Neural cell (in vitro differentiated cells): ENCODE data around the gene EMILIN3. TPM values are rescaled to one million over a fixed set of nuclear protein-coding genes. Genes with fewer than 3 reads are reported as not detected.

Experiments used
- H2AFZ ChIP-seq: fragments of 200-600, 300-800 bp; sonication (generic), shearing (Covaris generic); 2 replicates; pipeline ENCODE4 v1.6.0; 2014; ENCODE audit warnings: low read depth, mild to moderate bottlenecking, antibody characterized with exemption, low read length, moderate library complexity
- H3F3A ChIP-seq: fragments of 200-600 bp; shearing (Covaris generic); 2 replicates; pipeline ENCODE4 v1.6.1; 2016; ENCODE audit warnings: mild to moderate bottlenecking, moderate library complexity, mixed read lengths, antibody characterized with exemption, low read length; ENCODE audit not compliant: insufficient read depth, poor library complexity, severe bottlenecking
- H3K27ac ChIP-seq: fragments of 200-600, 300-800 bp; sonication (generic), shearing (Covaris generic); 2 replicates; pipeline ENCODE4 v1.5.1; 2014; ENCODE audit warnings: mild to moderate bottlenecking, low read length, moderate library complexity
- H3K27me3 ChIP-seq: fragments of 300-800, 200-600 bp; sonication (generic), shearing (Covaris generic); 2 replicates; pipeline ENCODE4 v1.6.0; 2014; ENCODE audit warnings: mild to moderate bottlenecking, low read depth, low read length, moderate library complexity; ENCODE audit not compliant: insufficient read depth
- H3K36me3 ChIP-seq: fragments of 300-800, 200-600 bp; sonication (generic), shearing (Covaris generic); 2 replicates; pipeline ENCODE4 v1.5.1; 2014; ENCODE audit warnings: mild to moderate bottlenecking, antibody characterized with exemption, low read length, moderate library complexity; ENCODE audit not compliant: insufficient read depth
- H3K4me2 ChIP-seq: fragments of 300-800, 200-600 bp; sonication (generic), shearing (Covaris generic); 2 replicates; pipeline ENCODE4 v1.6.0; 2014; ENCODE audit warnings: mild to moderate bottlenecking, low read length
- H3K4me3 ChIP-seq: fragments of 300-800, 200-600 bp; sonication (generic), shearing (Covaris generic); 2 replicates; pipeline ENCODE4 v1.5.1; 2014; ENCODE audit warnings: mild to moderate bottlenecking, low read length, moderate library complexity
- H3K79me2 ChIP-seq: fragments of 200-600 bp; shearing (Covaris generic); replicated peaks from 2 replicates; pipeline ENCODE4 v1.6.0; 2014; ENCODE audit warnings: mild to moderate bottlenecking, low read length, moderate library complexity; ENCODE audit not compliant: insufficient read depth
- H3K9ac ChIP-seq: fragments of 300-800, 200-600 bp; sonication (generic), shearing (Covaris generic); 2 replicates; pipeline ENCODE4 v1.6.1; 2016; ENCODE audit warnings: mild to moderate bottlenecking, low read length, mixed read lengths
- H3K9me2 ChIP-seq: fragments of 200-600 bp; shearing (Covaris generic); 2 replicates; pipeline ENCODE4 v1.6.1; 2016; ENCODE audit warnings: mild to moderate bottlenecking, low read length, mixed read lengths; ENCODE audit not compliant: insufficient read depth
- H3K9me3 ChIP-seq: fragments of 200-600, 300-800 bp; sonication (generic), shearing (Covaris generic); 2 replicates; pipeline ENCODE4 v1.6.1; 2016; ENCODE audit warnings: mild to moderate bottlenecking, mixed run types, low read length, moderate library complexity, mixed read lengths
- H4K20me1 ChIP-seq: fragments of 200-600 bp; shearing (Covaris generic); 2 replicates; pipeline ENCODE4 v1.6.1; 2016; ENCODE audit warnings: mild to moderate bottlenecking, mixed run types; ENCODE audit not compliant: insufficient read depth
- EP300 ChIP-seq: fragments of 450-650 bp; conservative IDR thresholded peaks from 2 replicates; pipeline ENCODE4 v1.6.1; 2014; ENCODE audit warnings: antibody characterized with exemption, mild to moderate bottlenecking, moderate library complexity; ENCODE audit not compliant: poor library complexity, severe bottlenecking
- EZH2 ChIP-seq: fragments of 200-600, 300-800 bp; shearing (Covaris generic), sonication (generic); IDR thresholded peaks from 2 replicates; pipeline ENCODE4 v1.6.1; 2014; ENCODE audit warnings: antibody characterized with exemption, low read length, borderline replicate concordance, mild to moderate bottlenecking; ENCODE audit not compliant: insufficient read depth, poor library complexity, severe bottlenecking
- MXI1 ChIP-seq: fragments of 450-650 bp; conservative IDR thresholded peaks from 2 replicates; pipeline ENCODE4 v1.6.1; 2014; ENCODE audit warnings: antibody characterized with exemption, mild to moderate bottlenecking; ENCODE audit not compliant: poor library complexity, severe bottlenecking
- POLR2AphosphoS5 ChIP-seq: IDR thresholded peaks from 2 replicates; pipeline ENCODE4 v1.6.1; 2012
- RAD21 ChIP-seq: fragments of 450-650 bp; conservative IDR thresholded peaks from 2 replicates; pipeline ENCODE4 v1.6.1; 2014; ENCODE audit warnings: antibody characterized with exemption, mild to moderate bottlenecking, moderate library complexity
- SMC3 ChIP-seq: fragments of 450-650 bp; conservative IDR thresholded peaks from 2 replicates; pipeline ENCODE4 v1.6.1; 2014; ENCODE audit warnings: antibody characterized with exemption, mild to moderate bottlenecking, moderate library complexity; ENCODE audit not compliant: poor library complexity
- TAF1 ChIP-seq: IDR thresholded peaks from 2 replicates; pipeline ENCODE4 v1.6.1; 2012; ENCODE audit warnings: low read depth
- polyA plus RNA-seq: library from polyadenylated mRNA; depleted of rRNA; stranded (reverse); fragments of >200 nt; gene quantifications from 2 replicates; pipeline ENCODE4 v1.2.3, GENCODE V29; 2014
- TF ChIP-seq, protein P1 (sequence below): fragments of 450-650 bp; IDR thresholded peaks from 2 replicates; pipeline ENCODE4 v1.5.1; 2014; ENCODE audit warnings: antibody characterized with exemption, mild to moderate bottlenecking, moderate library complexity; ENCODE audit not compliant: poor library complexity, severe bottlenecking
- TF ChIP-seq, protein P2 (sequence below): IDR thresholded peaks from 2 replicates; pipeline ENCODE4 v1.6.1; 2012; ENCODE audit warnings: borderline replicate concordance

The EMILIN3 gene
- polyA plus RNA-seq, 1 donor from 2014 or later: 0.30 TPM

- Histone ChIP-seq H3K36me3 (no peaks in the 10 kb centered on the region), H3K9ac (no peak overlapping the region), H3K4me2 (no peak overlapping the region), H3K27ac (no peak overlapping the region), H2AFZ (no peak overlapping the region), H3K79me2 (no peaks in the 10 kb centered on the region), H3K4me3 (no peak overlapping the region), H4K20me1 (no peaks in the 10 kb centered on the region), H3K9me2 (no peaks in the 10 kb centered on the region), H3K9me3 (no peaks in the 10 kb centered on the region), H3F3A (no peaks in the 10 kb centered on the region), H3K27me3 (no peaks in the 10 kb centered on the region)
- TF ChIP-seq, protein P1, sequence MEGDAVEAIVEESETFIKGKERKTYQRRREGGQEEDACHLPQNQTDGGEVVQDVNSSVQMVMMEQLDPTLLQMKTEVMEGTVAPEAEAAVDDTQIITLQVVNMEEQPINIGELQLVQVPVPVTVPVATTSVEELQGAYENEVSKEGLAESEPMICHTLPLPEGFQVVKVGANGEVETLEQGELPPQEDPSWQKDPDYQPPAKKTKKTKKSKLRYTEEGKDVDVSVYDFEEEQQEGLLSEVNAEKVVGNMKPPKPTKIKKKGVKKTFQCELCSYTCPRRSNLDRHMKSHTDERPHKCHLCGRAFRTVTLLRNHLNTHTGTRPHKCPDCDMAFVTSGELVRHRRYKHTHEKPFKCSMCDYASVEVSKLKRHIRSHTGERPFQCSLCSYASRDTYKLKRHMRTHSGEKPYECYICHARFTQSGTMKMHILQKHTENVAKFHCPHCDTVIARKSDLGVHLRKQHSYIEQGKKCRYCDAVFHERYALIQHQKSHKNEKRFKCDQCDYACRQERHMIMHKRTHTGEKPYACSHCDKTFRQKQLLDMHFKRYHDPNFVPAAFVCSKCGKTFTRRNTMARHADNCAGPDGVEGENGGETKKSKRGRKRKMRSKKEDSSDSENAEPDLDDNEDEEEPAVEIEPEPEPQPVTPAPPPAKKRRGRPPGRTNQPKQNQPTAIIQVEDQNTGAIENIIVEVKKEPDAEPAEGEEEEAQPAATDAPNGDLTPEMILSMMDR: no peak
- no peak for TF ChIP-seq EP300
- no peak for TF ChIP-seq RAD21
- no peak for TF ChIP-seq SMC3
- TF ChIP-seq POLR2AphosphoS5: no peak
- TF ChIP-seq, protein P2, sequence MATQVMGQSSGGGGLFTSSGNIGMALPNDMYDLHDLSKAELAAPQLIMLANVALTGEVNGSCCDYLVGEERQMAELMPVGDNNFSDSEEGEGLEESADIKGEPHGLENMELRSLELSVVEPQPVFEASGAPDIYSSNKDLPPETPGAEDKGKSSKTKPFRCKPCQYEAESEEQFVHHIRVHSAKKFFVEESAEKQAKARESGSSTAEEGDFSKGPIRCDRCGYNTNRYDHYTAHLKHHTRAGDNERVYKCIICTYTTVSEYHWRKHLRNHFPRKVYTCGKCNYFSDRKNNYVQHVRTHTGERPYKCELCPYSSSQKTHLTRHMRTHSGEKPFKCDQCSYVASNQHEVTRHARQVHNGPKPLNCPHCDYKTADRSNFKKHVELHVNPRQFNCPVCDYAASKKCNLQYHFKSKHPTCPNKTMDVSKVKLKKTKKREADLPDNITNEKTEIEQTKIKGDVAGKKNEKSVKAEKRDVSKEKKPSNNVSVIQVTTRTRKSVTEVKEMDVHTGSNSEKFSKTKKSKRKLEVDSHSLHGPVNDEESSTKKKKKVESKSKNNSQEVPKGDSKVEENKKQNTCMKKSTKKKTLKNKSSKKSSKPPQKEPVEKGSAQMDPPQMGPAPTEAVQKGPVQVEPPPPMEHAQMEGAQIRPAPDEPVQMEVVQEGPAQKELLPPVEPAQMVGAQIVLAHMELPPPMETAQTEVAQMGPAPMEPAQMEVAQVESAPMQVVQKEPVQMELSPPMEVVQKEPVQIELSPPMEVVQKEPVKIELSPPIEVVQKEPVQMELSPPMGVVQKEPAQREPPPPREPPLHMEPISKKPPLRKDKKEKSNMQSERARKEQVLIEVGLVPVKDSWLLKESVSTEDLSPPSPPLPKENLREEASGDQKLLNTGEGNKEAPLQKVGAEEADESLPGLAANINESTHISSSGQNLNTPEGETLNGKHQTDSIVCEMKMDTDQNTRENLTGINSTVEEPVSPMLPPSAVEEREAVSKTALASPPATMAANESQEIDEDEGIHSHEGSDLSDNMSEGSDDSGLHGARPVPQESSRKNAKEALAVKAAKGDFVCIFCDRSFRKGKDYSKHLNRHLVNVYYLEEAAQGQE: no peak
- TF ChIP-seq MXI1: no peak
- TF ChIP-seq TAF1: no peak
Observed at GRCh38 chr20:41330343-41330720, 36.3 kb downstream of the EMILIN3 start.

DNA sequence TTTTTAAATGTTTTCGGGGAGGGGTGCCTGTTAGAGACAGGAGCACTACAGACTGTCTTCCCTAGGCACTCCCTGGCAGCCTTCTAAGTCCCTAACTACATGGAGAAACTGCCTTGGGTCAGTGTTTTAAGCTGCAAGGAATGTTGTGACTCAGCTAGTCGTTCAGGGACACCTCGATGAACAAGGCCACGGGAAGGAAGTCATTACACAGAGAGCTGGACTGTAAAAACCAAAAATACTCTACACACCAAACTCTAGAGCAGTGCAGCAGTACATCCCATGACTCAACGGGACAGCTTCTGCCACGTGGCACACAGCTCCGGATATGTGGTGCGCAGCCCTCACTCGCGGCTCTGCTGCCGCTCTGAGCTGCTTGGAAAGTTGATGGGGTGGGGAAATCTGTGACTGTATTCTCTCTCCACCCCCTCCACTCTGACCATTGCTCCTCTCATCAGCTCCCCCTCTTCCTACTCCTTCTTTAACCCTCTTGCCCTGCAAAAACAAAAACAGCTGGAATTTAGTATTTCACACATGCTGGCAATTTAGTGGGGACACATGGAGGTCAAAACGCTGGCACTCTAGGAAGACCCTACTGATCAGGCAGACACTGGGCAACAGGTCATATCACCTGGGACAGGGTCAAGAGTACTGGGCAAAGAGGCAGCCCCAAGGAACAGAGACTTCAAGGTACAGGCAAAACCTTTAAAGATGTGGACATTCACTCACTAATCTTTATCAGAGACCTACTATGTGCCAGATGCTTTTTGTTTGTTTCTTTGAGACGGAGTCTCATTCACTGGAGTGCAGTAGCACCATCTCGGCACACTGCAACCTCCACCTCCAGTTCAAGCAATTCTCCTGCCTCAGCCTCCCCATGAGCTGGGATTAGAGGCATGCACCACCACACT, 36.9 kb downstream of the EMILIN3 start:
- Histone ChIP-seq H3K79me2 (no peaks in the 10 kb centered on the region), H2AFZ (no peak overlapping the region), H3K36me3 (no peaks in the 10 kb centered on the region), H3K27me3 (no peaks in the 10 kb centered on the region), H3K9me2 (no peaks in the 10 kb centered on the region), H3K27ac (no peak overlapping the region), H4K20me1 (no peaks in the 10 kb centered on the region), H3F3A (no peaks in the 10 kb centered on the region), H3K9me3 (no peaks in the 10 kb centered on the region), H3K9ac (no peak overlapping the region), H3K4me2 (no peak overlapping the region), H3K4me3 (no peak overlapping the region)
- no peak for TF ChIP-seq EZH2
